ENCODE data around the gene FAM25G.
"Not testable (repeated sequence)": the region's sequence is repeated elsewhere in the genome, so short reads cannot be mapped to it uniquely, and the experiment has no call there.

FAM25G gene

GRCh38 chr10:47491600-47491999, at the start of gene FAM25G:
TSS of gene FAM25G (minus strand) at chr10:47491700. CDS start at chr10:47491674, 26 bp downstream.
- not testable (repeated sequence) for DNase-seq

GRCh38 chr10:47536430-47536829, 44.9 kb upstream of the FAM25G start:
- not testable (repeated sequence) for DNase-seq

DNA sequence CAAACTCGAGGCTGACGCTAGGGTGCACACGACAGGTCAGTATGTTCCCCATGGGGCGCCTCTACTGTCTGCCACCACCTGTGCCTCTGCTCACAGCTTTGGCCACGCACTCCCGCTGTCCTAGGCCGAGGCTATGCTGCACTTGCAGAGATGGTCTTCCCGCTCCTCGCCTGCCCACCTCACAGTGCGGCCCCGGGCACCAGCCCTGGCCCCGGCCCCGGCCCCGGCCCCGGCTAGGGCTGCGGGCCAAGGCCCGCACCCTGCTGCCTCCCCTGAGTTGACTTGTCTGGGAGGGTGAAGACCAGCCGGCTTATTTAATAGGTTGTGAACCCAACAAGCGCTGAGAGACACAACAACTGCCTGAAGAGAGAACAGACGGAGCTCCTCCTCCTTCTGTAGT, 32.0 kb upstream of the FAM25G start, which contains the start of gene AGAP9:
Gene AGAP9, minus strand, starts transcription at position 164 of the 400 bp plus-strand sequence. Its CDS starts 112 bp downstream, at position 52.
- not testable (repeated sequence) for DNase-seq

DNA sequence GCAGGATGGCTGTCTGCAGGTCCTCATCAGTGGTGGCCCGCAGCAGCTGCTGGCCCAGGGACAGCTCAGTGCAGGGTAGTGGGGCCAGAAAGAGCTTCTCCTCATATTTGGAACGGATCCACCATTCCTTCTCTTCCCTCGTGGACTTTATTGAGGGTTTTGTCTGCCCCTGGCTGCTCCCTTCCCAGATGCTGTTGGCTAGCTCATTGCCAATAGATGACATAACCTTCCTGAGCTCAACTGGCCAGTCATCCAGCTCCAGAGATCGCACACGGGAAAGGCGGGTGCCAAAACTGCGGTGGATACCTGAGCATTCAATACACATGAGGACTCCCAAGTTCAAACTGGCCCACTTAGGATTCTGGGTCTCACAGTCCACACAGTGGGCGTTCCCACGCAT, 10.8 kb upstream of the FAM25G start:
- not testable (repeated sequence) for DNase-seq

- DNase-seq, result not testable (repeated sequence)
Measured at GRCh38 chr10:47494226-47494625, 2.7 kb upstream of the FAM25G start.

DNA sequence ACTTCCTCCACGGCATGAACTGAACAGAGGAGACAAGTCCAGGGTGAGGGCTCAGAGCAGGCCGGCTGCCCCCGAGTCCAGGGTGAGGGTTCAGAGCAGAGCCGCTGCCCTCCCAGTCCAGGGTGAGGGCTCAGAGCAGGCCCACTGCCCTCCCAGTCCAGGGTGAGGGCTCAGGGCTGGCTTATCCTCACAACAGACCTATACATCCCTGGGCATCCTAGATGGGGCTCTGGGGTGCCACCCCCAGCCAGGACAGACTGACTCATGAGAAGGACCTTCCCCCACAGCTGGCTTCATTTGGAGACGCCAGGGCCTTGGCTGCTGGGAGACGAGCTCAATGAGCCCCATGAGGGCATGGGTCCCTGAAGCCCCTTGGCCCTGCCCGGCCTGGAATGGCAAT, 1.9 kb downstream of the FAM25G start:
- not testable (repeated sequence) for DNase-seq

- not testable (repeated sequence) for DNase-seq
Measured at GRCh38 chr10:47485943-47486342, 5.6 kb downstream of the FAM25G start.

- DNase-seq, result not testable (repeated sequence)
Measured at GRCh38 chr10:47484786-47485185, 6.7 kb downstream of the FAM25G start.

DNA sequence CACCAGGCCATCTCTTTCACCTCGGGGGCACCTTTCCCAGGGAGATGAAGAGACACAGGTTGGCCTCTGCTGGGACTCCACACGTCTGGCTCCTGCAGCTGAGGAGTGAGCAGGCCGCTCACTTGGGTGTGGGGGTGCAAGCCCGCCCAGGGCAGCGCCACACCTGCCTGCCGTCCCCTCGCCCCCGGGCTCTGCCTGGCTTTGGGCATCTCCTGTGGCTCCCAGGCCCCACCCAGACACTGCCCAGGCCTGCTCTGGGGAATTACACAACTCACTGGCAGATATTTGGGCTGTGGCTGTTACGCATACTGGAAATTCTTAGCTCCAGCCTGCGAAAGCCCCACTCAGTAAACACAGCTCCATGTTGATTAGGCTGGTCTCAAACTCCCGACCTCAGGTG, 7.6 kb downstream of the FAM25G start, which contains the start of gene ANXA8:
Gene ANXA8, minus strand, starts transcription at position 193 of the 400 bp plus-strand sequence. Its CDS starts 182 bp downstream, at position 11.
- not testable (repeated sequence) for DNase-seq

DNA sequence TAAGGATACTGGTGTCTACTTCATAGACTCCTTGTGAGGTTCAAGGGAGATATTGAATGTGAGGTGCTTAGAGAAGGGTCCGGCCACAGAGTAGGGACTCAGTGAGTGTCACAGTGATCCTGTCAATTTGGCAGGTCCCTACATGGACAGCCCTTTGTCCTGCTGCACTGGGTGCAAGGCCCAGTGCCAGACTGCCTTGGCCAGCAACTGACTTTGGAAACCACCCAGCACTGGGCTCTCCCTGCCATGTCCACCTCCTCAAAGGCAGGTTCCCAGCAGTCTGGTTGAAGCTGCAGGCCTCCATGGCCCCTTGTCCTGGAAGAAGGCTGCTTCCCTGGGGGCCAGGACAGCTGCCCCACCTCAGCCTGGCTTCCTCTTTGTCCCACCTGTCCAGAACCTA, 9.1 kb downstream of the FAM25G start:
- not testable (repeated sequence) for DNase-seq

DNA sequence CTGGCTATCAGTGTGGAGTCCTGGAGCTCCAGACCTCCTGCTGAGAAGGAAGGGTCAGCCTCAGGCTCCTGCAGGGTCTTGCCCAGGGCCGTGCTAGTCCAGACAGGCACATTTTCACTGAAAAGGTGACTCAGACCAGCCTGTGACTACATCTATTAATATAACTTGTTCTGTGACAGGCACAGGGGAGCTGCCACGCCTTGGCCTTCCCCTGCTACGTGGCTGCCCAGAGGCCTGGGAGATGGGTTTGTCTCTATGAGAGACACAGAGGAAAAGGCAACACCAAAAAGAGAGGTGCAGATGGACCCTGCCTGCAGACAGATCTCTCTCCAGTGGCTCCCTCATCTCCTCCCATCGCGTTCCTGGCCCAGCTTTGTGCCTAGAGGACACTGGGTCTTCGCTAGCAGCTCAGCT, 9.7 kb downstream of the FAM25G start:
- not testable (repeated sequence) for DNase-seq

DNA sequence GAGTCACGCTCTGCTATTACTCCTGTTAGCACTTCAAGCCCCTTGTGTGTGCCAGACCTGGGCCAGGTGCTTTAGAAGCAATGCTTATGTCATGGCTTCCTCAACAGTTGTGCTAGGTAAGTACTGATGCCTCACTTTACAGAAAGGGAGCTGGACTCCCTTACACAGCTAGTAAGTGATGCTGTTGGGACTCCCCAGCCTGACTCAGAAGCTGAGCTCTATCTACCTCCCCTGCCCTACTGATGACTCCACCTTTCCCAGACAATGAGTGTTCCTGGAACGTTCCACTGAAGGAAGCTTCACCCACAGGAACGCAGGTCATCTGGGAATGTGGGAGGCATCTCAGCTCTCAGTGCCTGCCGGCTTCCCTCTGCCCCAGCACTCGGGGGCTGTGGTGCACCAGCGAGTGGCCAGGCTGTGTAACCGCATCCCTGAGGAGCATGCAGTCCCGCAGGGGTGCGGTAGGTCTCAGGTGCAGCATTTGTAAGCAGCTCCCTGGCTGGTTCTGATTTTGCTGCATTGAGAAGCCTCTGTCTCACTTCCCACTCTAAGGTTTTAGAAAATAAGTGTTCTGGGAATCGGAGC, 10.2 kb downstream of the FAM25G start:
- not testable (repeated sequence) for DNase-seq

- DNase-seq, result not testable (repeated sequence)
Measured at GRCh38 chr10:47480133-47480532, 11.4 kb downstream of the FAM25G start.

GRCh38 chr10:47478114-47478513, 13.4 kb downstream of the FAM25G start:
- not testable (repeated sequence) for DNase-seq

GRCh38 chr10:47477078-47477477, 14.4 kb downstream of the FAM25G start:
- DNase-seq, result not testable (repeated sequence)

- DNase-seq, result not testable (repeated sequence)
Measured at GRCh38 chr10:47475101-47475500, 16.4 kb downstream of the FAM25G start.

DNA sequence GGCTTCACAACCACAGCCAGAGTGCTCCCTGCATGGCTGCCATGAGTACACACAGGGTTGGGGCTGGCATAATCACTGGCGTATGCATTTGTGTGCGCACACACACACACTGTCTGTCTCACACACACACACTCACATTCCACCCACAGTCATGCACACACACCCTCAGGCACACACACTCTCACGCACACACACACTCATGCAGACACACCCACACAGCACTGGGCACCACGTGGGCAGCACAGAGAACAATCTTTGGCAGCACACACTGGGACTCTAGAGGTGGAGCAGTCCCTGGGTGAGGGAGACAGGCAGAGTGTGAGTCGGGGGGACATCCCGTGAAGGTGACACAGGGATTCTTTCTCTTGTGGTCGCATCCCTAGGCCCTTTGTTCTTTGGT, 18.0 kb downstream of the FAM25G start:
- not testable (repeated sequence) for DNase-seq

DNA sequence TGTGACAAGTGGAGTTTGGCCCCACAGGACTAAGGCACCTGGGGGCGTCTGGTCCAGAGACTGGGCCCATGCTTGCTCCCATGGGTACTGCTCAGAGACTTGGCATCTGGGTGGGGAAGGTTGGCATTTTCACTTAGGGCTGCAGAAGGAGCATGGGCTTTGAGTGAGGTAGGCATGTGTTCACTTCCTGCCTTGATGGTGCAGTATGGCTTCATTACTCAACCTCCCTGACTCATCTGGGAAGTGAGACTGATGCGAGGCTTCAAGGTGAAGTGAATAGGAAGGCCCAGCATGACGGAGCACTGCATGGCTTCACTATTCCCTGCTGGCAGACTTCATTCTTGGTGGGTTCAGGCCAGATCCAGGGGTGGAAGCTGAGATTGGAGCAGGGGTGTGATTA, 18.9 kb downstream of the FAM25G start:
- not testable (repeated sequence) for DNase-seq

DNA sequence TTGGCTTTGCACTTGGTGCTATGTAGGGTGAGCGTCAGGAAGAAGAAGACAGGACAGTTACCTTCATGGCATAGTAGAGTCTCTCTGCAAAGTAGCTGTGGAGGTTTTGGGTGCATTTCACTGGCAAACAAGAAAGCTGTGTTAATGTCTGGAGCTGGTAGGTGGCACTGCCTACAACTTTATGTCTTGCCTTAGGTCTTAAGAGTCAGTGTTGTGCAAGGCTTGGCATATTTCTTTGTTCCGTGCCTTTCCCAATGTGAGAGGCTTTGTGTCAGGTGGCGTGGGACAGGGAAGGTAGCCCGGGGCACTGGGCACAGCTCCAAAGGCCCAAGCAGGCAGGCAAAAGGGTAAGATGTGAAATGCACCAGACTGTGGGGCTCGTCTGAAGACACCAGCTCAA, 19.4 kb downstream of the FAM25G start:
- DNase-seq, result not testable (repeated sequence)

GRCh38 chr10:47468731-47469528, 22.6 kb downstream of the FAM25G start:
- DNase-seq, result peak; percentile 13

GRCh38 chr10:47467957-47468356, 23.5 kb downstream of the FAM25G start:
- not testable (repeated sequence) for DNase-seq

DNA sequence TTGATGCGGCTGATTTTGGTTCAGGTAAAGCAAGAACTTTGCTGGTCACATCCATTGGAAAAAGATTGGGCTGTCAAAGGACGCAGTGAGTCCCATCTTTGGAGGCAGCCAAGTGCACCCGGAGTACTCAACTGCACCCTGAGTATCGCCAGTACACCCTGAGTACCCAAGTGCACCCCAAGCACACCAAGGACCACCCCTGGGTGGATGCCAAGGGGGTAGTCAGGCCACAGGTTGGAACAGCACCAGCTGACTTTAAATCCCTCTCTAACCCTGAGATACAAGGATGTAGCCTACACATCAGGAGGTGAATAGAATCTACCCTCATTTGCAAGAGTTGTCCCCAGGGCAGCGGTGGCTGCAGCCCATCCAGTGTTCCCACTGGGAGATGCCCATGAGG, 24.0 kb downstream of the FAM25G start:
- not testable (repeated sequence) for DNase-seq

GRCh38 chr10:47465216-47465917, 26.1 kb downstream of the FAM25G start:
- DNase-seq, result not testable (repeated sequence)

Data from NCI-H69 (cell line).